GM19328 (cell line): Measurements from ENCODE around the gene CCDC137.
A peak's percentile ranks its signal among the peaks of the same experiment; 100 is the strongest.

Experiments
- ATAC-seq: cut with Tn5 transposase; IDR thresholded peaks from one replicate; pipeline ENCODE4 v1.9.1; 2021; ENCODE audit warnings: mild to moderate bottlenecking, moderate library complexity; ENCODE audit not compliant: unreplicated experiment

CCDC137 gene

DNA sequence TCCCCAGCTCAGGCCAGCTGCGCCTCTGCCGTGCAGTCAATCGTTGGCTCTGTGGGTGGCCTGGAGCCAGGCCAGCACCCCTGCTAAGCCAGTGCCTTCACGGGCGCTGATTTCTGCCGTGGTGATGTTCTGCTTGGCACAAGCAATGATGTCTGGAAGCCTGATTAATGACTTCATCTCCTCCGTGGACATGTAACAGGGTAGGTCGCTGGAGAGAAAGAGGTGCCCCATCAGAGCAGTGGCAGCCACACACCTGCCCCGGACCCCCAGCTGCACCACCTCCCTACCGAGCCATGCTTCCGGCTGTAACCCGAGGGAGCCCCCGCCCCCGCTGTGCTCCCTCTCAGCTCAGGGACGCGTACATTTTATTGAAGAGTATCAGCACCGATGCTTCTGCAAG, 15.1 kb downstream of the CCDC137 start:
- ATAC-seq, result no peak

DNA sequence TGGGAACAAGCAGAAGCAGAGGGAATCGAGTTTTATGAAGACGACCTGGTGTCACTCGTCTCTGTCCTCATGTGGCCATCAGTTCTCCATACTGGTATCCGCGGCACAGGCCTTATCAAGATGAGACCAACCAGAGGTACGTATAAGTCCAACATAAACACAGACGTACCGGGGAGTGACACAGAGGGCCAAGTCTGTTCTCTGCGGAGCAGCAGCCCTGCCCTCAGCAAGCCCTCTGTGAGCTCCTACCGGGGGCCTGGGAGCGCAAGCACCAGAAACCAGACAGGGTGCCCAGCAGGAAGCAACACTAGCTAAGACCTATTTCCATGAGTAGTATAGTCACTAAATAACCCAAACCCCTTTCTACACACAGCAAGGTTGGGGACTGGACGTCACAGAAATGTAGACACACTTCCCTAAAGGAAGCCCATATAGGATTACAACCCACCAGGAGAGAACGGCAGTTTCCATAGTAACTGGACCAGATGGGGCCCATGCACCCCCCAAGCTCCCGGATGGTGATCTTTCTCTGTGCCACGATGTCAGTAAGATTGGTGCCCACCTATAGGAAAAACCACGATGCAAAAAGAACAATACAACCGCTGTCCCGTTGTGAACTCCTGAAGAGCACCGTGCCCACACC, 16.1 kb downstream of the CCDC137 start:
- ATAC-seq, result no peak

DNA sequence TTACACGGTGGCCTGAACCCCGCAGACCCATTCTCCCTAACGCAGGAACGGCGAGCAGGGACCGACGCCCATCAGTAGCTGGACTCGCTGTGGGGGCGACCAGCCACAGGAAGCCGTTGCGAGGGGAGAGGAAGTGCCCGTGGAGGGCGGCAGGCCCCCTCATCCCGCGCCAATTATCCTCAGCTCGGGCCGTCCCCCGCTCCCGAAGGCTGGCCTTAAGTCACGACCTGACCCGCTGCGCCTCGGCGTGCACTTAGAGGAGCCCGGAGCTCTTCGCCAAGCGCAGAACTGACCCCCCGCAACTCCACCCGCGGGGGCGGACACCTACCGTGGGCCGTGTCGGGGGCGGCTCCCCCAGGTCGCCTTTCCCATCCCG, 16.7 kb downstream of the CCDC137 start:
- ATAC-seq, result peak; percentile 21

DNA sequence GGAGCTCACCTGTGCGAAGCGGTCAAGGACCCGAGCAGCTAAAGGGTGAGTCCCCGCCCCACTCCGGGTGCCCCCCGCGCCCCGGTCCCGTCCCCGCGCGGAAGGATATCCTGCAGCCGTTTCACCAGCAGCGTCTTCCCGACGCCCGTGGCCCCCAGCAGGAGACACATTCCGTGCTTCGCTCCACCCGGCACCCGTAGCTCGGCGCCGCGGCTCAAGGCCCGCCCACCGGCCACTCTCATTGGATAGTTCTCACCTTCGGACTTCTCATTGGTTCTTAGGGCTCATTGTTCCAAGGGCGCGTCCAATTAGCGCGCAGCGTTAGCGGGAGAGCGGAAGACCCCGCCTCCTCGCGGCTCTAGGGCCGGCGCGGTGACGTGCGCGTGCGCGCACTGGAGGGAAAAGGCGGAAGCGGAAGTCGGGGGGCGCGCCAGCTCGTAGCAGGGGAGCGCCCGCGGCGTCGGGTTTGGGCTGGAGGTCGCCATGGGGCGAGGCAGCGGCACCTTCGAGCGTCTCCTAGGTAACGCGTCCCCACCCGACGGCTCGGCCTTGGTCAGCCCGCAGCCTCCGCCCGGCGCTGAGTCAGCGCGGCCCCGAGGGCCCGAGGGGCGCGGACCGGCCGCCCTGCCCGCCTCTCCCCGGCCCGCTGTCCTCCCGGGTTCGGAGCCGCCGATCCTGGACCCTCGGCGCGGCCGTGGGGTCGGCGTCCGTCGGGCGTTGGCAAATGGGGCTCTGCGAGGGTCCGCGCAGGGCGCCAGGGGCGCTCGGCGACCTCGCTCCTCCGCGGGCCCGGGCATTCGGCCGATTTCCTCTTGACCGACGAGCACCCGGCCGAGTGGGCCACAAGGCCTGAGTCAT, 17.3 kb downstream of the CCDC137 start, which contains the start of the genes ARL16 and HGS:
ARL16 (minus strand) TSS at position 214 of the 858 bp plus-strand sequence; CDS start at position 170, 44 bp downstream.
HGS (plus strand) TSS at position 428 of the 858 bp plus-strand sequence; CDS start at position 484, 56 bp downstream.
- ATAC-seq, result peak; percentile 94

- ATAC-seq, result no peak
These were observed 17.9 kb downstream of the CCDC137 start for GRCh38 chr17:81684442-81684911.

DNA sequence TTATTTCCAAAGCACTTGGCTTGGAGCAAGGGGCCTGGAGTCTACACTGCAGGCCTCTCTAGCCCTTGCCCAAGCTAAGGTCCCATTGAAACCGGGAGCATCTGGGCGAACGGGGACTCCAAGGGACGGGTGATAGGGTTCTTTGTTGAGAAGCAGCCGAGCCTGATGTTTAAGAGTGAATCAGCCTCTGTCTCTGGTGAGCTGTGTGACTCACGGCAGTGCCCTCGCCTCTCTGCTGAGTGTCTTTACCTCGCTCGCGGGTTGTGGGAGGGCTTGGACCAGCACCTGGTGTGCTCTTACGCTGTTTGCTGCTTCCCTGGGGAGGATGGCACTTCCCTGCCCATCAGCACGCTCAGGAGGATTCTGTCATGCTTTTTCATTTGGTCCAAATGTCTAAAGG, 18.6 kb downstream of the CCDC137 start:
- no peak for ATAC-seq

- no peak for ATAC-seq
These were observed 20.1 kb downstream of the CCDC137 start for GRCh38 chr17:81686614-81687013.

- no peak for ATAC-seq
These were observed 21.4 kb downstream of the CCDC137 start for GRCh38 chr17:81687770-81688541.

DNA sequence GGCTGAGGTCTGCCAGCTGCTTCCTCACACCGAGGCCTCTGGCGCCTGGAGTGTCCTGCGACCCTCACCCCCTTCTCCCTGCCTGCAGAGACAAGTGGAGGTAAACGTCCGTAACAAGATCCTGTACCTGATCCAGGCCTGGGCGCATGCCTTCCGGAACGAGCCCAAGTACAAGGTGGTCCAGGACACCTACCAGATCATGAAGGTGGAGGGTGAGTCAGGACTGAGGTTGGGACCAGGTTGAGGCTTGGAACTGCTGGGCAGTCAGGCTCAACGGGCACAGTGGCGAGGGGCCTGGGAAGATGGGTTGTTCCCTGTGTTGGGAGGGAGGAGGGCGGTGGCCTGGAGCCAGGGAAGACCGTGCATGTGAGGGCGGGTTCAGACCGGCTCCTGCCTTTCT, 22.1 kb downstream of the CCDC137 start:
- no peak for ATAC-seq

GRCh38 chr17:81690066-81690465, 23.5 kb downstream of the CCDC137 start:
- ATAC-seq, result no peak

DNA sequence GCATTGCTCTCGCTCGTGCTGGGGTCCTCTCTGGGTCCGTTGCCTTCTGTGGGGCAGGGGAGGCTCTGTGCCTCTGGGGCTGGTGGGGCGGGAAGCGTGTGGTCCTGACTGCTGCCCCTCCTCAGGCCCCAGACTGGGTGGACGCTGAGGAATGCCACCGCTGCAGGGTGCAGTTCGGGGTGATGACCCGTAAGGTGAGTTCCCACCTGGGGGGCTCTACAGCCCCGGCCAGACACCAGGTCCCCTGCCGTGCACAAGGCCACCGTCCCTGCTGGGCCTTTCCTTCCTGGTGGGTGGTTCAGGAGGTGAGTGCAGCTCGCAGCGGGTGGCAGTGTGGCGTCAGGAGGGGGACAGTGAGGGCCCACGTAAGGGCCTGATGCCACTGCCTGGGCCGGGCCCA, 24.0 kb downstream of the CCDC137 start:
- no peak for ATAC-seq

- no peak for ATAC-seq
These were observed 24.7 kb downstream of the CCDC137 start for GRCh38 chr17:81691196-81691595.

DNA sequence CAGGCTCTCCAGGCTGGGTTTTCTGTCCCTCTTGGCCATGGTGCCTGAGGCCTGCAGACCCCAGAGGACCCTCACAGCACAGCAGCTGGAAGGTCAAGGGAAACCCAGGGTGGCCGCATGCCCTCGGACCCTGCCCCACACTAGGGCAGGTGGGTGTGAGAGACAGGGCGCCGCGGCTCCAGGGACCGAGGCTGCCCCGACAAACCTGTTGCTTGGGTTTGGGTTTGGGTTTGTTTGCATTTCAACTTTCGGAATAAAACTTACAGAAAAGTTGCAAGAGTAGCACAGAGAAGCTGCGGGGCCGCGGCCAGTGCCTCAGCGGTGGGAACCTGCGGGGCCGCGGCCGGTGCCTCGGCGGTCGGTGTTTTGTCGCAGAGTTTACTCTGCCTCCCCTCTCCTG, 25.1 kb downstream of the CCDC137 start:
- ATAC-seq, result no peak

DNA sequence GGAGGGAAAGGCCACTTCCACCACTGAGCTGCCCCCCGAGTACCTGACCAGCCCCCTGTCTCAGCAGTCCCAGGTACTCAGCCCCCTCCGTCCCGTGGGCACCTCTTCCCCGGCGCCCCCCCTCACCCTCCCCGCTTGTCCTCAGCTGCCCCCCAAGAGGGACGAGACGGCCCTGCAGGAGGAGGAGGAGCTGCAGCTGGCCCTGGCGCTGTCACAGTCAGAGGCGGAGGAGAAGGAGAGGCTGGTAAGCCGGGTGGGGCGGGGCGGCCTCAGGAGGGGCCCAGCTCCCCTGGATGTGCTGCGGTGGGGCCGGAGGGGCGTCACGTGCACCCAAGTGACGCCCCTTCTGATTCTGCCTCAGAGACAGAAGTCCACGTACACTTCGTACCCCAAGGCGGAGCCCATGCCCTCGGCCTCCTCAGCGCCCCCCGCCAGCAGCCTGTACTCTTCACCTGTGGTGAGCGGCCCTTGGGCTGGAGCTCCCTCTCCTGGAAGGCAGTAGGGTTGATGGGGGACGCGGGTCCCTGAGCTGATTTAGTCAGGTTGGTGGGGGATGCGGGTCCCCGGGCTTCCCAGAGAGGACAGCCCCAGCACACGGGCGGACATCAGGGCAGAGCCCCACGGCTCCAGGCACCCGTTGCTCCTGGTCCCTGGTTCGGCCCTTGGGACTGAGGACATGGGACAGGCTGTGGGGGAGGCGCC, 27.1 kb downstream of the CCDC137 start:
- no peak for ATAC-seq

GRCh38 chr17:81694810-81695209, 28.3 kb downstream of the CCDC137 start:
- no peak for ATAC-seq

- no peak for ATAC-seq
These were observed 28.7 kb downstream of the CCDC137 start for GRCh38 chr17:81695211-81695610.

DNA sequence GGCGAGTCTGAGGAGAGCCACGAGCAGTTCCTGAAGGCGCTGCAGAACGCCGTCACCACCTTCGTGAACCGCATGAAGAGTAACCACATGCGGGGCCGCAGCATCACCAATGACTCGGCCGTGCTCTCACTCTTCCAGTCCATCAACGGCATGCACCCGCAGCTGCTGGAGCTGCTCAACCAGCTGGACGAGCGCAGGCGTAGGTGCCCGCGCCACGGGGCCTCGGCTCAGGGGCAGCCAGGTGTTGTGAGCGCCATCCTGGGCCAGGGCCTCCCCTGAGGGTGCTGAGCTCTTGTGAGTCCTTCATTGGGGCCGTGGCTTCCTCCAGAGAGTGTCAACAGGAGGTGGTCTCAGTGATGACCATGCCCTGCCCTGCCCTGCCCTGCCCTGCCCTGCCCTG, 29.3 kb downstream of the CCDC137 start:
- no peak for ATAC-seq

- ATAC-seq, result no peak
These were observed 29.8 kb downstream of the CCDC137 start for GRCh38 chr17:81696218-81696941.

DNA sequence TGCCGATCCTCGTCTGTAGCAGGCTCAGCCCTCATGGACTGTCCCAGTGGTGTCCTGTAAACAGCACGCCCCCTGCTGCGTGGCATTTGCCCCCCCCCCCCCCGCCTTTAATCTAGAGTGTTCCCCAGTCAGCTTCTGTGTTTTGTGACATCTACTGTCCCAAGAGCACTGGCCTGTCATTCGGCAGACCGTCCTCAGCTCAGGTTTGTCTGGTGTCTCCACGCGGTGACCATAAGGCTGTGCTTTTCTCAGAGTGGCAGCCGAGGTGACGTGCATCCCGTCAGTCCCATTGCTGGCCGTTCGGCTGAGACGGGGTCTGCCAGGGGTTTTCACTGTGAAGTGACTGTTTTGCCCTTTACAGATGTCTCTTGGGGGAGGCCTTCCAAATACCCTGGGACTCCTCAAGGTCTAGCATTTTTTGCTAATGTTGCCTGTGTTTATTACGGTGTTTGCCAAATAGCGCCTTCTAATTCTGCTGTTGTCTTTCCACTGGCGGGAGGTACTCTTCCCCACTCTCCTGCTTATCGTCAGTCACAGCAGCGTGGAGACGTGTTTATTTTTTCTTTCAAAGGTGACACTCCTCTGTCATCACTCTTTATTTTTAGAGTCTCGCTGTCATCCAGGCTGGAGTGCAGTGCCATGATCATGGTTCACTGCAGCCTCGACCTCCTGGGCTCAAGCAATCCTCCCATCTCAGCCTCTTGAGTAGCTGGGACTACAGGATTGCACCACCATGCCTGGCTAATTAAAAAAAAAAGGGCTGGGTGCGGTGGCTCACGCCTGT, 30.9 kb downstream of the CCDC137 start:
- ATAC-seq, result no peak
